C1 segment of cervical spinal cord (tissue), 14 donors: ENCODE data around the gene MEPCE.
"Not testable (repeated sequence)": the region's sequence is repeated elsewhere in the genome, so short reads cannot be mapped to it uniquely, and the experiment has no call there.

Experiments
- DNase-seq, 14 donors: peaks; one replicate each; lab custom pipeline; 2025; lab: John Stamatoyannopoulos, UW

MEPCE gene

GRCh38 chr7:100433592-100434296, 4.1 kb downstream of the MEPCE start:
- DNase-seq, result no peak

- no peak for DNase-seq
These were observed 4.9 kb downstream of the MEPCE start for GRCh38 chr7:100434297-100435144.

GRCh38 chr7:100435401-100436304, 6.0 kb downstream of the MEPCE start:
- peak in 6 of 14 donors; percentile 26 to 64 (median 55) for DNase-seq

GRCh38 chr7:100437150-100438100, 7.8 kb downstream of the MEPCE start:
- DNase-seq, result no peak

- DNase-seq, result no peak
These were observed 8.5 kb downstream of the MEPCE start for GRCh38 chr7:100438172-100438571.

- DNase-seq, result not testable (repeated sequence)
These were observed 9.1 kb downstream of the MEPCE start for GRCh38 chr7:100438731-100439130.

- not testable (repeated sequence) for DNase-seq
These were observed 9.6 kb downstream of the MEPCE start for GRCh38 chr7:100439244-100439643.

- DNase-seq, result no peak
These were observed 12.3 kb downstream of the MEPCE start for GRCh38 chr7:100441641-100442535.

- DNase-seq, result no peak
These were observed 13.6 kb downstream of the MEPCE start for GRCh38 chr7:100443096-100443840.

GRCh38 chr7:100444311-100445278, 15.0 kb downstream of the MEPCE start:
- DNase-seq, result peak in 1 of 14 donors; percentile 30

- no peak for DNase-seq
These were observed 16.4 kb downstream of the MEPCE start for GRCh38 chr7:100446040-100446439.

GRCh38 chr7:100447363-100447762, 17.7 kb downstream of the MEPCE start:
- not testable (repeated sequence) for DNase-seq

- DNase-seq, result no peak
These were observed 19.7 kb downstream of the MEPCE start for GRCh38 chr7:100449190-100449795.

- no peak for DNase-seq
These were observed 22.9 kb downstream of the MEPCE start for GRCh38 chr7:100452513-100452912.

GRCh38 chr7:100453854-100454253, 24.2 kb downstream of the MEPCE start:
- DNase-seq, result not testable (repeated sequence)

- no peak for DNase-seq
These were observed 25.6 kb downstream of the MEPCE start for GRCh38 chr7:100455206-100455605.

GRCh38 chr7:100456562-100456961, 26.9 kb downstream of the MEPCE start:
- no peak for DNase-seq
